Measurements from ENCODE around the gene PHF2.
A peak's percentile ranks its signal among the peaks of the same experiment; 100 is the strongest.

PHF2 gene

DNA sequence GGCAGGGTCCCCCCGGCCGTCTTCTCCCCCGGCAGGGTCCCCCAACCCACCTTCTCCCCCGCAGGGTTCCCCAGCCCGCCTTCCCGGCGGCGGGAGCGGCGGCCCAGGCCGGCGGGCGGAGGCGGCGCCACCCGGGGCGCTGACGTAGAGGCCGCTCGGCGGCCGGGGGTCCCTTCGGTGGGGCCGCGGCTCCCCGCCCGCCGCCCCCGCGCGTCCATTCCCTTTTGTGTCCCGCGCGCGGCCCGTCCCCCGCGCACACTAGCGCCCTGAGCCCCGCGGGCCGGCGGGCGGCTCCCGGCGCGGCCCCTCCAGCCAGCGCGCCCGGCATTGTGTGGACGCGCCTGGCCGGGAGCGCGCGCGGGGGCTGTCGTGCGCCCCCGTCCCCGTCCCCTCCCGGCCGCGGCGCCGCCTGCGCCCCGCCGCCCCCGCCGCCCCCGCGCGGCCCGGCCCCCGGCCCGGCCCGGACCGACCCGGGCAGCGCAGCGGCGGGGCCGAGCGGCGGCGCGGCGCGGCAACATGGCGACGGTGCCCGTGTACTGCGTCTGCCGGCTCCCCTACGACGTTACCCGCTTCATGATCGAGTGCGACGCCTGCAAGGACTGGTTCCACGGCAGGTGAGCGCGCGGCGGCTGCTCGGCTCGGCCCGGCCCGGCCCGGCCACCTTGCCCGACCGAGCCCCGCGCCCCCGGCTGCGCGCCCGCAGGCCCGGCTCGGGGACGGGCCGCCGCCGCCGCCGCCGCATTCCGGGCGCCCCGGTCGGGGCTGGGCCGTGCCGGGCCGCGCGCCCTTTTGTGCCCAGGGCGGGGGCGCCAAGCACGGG lies at the start of gene PHF2:
Gene PHF2, plus strand, starts transcription at position 327 of the 820 bp plus-strand sequence. Its CDS starts 190 bp downstream, at position 517.
- peak; percentile 70 for DNase-seq

- DNase-seq = no peak
Observed at GRCh38 chr9:93531374-93531773, 45.0 kb upstream of the PHF2 start.

DNA sequence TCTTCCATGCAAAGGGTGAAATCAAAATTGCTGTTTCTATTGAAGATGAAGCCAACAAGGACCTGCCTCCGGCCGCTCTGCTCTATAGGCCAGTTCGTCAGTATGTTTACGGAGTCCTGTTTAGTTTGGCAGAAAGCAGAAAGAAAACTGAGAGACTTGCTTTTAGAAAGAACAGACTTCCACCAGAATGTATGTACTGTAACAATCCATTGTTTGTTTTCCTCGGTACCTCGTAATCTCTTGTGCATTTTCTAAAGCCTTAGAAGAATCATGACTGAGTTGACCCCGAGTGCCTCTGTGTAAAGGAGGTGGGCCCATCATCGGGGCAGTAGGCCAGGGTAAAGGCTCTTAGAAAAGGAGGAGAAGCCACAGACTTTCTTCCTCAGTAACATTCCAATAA lies 44.2 kb upstream of the PHF2 start:
- no peak for DNase-seq

DNA sequence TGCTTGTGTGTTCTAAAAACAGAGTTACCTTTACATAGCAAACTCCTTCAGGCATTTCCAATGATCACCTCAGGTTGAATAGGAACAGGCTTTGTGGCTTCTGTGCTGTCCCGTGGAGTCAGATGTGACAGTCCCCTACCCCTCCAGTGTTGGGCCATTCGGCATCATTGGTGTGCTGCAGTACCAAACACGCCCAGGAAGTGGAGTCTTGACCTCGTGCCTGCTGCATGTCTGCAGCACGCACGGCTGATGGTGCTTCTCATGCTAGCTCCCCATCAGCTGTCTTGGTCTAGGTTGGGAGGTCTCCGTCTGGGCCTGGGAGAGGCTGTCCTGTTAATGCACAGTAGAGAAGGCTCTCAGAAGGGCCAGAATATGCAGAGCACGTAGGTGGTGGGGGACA lies 42.5 kb upstream of the PHF2 start:
- DNase-seq = no peak

DNA sequence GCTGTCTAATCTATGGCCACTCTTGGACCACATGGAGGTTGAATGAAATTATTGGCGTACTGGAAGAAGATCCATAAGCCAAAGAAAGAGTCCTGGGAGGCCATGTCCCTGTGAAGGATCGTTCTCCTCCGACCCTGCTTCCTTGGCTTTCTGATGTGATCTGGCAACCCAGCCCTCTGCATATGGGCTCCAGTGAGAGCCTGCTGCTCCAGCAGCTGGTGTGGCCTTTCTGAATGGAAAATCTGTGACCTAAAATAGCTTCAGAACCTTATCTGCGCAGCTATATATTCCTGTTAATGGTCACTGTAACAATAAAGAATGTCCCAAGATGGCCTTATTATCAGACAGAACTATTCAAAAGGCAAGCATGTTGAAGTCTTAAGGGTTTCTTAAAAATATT lies 40.2 kb upstream of the PHF2 start:
- DNase-seq = no peak

GRCh38 chr9:93536874-93537273 lies 39.5 kb upstream of the PHF2 start:
- no peak for DNase-seq

DNA sequence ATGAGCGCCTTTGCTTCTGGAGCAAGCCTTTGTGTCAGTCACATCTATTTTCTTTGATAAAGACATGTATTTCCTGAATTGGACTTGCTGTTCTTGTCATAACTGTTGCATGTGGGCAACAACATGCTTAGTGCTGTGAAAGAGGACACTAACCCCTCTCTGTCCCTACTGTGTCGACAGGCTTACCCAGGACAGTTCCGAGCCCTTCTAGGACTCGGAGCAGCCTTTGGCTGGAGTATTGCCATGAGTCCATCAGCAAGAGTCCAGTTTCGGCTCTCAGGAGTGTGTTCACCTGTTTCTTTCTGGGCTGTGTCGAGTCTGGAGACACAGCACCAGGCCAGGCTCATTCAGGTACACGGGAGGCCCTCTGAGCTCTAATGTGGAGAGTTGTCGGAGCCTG lies 36.1 kb upstream of the PHF2 start:
- DNase-seq = no peak

- no peak for DNase-seq
Observed at GRCh38 chr9:93541005-93541404, 35.4 kb upstream of the PHF2 start.

- DNase-seq = no peak
Observed at GRCh38 chr9:93541581-93542349, 34.6 kb upstream of the PHF2 start.

GRCh38 chr9:93543117-93543516 lies 33.3 kb upstream of the PHF2 start:
- no peak for DNase-seq

DNA sequence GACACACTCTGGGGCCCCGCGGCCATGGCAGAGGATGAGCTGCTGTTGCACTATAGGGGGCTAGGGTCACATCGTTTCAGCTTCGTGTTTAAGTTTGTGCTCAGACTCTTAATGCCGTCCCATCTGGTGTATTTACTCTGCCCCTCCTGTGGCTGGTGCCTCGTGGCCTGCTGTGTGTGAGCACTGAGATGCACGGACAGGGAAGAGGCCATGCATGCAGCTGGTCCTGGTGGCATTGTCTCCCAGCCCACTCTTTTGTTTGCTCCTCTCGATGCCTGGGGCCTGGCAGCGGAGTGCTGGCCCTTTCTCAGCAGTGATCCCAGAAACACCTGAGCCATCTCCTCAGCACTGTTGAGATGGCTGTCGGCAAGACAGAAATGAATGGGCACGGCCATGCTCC lies 30.0 kb upstream of the PHF2 start:
- DNase-seq = no peak

DNA sequence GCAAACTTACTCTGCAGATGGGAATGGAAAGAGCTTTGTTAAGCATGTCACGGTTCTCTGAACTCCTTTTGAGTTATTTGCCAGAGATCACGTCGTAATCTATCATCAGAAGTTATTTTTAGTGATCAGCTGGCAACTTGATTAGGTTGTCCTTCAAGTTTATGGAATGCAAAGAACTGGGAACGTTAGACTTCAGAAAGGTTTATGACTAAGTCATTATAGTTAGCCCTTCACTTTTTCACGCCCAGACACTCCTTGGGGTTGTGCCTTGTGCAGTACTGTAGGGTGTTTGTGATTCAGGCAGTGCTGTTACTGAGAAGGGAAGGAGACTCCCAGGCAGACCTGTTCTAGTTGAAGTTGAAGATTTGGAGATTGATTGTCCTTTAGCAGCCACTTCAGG lies 26.8 kb upstream of the PHF2 start:
- DNase-seq = no peak

DNA sequence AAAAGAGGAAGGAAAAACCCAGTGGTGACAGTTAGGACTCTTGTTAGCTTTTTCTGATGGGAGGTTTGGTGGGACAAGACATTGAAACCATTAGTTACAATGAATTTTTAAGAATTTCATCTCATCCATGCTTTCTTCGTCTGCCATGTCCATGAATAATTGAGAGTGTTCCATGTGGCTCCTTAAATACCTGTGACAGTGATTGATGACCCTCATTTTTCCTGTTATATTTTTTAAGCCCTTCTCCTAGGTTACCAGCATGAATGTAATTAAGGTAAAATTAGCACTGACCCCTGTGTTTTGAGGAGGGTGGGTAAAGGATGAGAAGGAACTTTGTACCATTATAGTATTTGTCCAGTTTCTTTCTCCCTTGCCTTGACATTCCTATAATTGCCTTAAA lies 23.5 kb upstream of the PHF2 start:
- DNase-seq = no peak

- no peak for DNase-seq
Observed at GRCh38 chr9:93555370-93555769, 21.0 kb upstream of the PHF2 start.

DNA sequence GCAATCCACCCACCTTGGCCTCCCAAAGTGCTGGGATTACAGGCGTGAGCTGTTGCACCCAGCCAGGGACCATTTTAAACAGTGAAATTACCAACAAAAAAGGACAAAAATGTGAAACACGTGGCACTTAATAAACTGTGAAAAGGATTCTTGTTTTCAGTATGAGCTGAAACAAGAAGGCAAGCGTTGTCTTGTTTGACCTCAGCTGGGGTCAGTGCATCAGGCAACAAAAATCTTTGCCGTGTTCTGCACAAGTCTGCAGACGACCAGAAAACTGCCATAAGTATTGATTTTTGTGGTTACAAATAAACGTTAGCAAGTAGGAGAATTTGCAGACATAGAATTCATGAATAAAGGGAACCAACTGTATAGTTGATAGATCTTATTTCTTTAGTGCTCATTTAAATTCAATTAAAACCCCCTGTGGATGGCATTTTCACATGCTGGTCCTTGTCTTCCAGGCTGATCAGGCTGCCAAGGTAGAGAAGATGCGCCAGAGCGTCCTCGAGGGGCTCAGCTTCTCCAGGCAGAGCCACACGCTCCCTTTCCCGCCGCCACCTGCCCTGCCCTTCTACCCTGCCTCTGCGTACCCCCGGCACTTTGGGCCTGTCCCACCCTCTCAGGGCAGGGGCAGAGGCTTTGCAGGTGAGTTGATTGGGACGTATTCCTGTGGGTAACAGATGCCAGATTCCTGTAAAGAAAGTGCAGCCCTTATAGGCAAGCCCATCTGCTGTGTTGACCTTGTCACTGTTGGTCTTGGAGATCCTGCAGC lies 18.8 kb upstream of the PHF2 start:
- DNase-seq = peak; percentile 52

- peak; percentile 47 for DNase-seq
Observed at GRCh38 chr9:93558503-93558902, 17.9 kb upstream of the PHF2 start.

- DNase-seq = no peak
Observed at GRCh38 chr9:93560991-93561390, 15.4 kb upstream of the PHF2 start.

DNA sequence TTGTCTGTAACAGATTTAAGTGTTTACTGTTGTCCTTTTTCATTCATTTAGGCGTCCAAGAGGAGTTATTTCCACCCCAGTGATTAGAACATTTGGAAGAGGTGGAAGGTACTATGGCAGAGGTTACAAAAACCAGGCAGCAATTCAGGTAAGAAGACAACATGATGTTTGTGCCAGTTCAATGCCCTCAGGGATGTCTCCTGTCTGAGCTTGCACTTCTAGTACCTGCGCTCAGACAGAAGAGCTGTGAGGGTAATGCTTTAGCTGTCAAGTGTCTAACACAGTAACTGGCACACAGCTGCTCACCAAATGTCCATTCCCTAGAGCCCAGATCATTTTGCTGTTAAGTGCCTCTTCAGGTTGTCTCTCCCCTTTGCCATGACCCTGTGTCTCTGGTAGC lies 14.2 kb upstream of the PHF2 start:
- DNase-seq = peak; percentile 33

DNA sequence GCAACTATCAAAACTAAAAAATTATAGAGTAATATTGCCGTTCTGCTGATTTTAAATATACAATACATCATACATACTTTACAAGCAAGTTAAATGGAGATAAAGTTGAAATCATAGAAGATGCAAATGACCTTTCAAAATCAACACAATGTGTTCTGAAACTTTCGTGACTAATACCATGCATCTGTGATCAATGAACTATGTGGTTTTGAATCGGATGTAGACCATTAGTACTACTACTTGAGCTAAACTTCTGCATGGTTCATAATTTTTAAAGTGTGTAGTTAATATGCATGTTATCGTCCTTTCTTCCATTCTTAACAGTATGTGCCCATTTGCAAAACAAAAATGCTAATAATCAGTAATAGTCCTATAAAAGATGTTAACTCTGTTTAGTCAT lies 11.3 kb upstream of the PHF2 start:
- no peak for DNase-seq

DNA sequence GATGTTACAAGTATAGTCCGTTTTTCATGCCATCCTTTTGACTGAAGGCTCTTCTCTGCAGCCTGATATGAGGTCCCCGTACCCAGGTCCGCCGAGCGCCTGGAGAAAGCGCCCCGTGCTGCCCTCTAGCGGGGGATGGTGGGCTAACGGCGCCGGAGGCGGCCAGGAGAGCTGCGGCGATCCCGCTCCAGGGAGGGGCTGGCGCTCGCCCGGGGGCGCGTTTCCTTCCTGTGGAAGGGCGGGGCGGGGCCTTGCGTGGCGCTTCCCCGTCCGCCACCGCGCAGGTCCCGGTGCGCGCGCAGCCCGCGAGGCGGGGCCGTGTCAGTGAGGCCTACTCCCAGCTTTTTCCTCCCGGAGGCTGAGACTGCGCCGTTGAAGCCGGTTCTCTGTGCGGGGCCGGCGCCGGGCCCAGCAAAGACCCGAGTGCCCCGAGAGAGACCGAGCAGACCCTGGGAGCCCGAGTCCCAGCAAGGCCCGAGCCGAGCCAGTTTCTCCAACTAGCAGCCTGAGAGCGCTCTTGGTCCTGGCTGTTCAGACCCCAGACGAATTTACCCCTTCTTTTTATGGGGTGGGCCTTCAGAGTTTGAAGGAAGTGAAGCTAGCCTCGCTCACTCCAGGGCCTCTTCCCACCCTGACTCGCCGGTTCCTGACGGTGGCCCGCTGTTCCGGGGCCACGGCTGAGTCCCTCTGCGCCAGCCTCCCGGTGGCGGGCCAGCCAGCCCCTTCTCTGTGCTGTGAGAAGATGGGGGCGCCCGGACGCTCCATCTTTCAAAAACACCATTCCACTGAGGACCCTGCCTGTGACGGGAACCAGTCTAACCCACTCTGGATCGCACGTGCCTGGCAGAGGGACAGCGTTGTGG lies 9.7 kb upstream of the PHF2 start:
- peak; percentile 100 for DNase-seq

DNA sequence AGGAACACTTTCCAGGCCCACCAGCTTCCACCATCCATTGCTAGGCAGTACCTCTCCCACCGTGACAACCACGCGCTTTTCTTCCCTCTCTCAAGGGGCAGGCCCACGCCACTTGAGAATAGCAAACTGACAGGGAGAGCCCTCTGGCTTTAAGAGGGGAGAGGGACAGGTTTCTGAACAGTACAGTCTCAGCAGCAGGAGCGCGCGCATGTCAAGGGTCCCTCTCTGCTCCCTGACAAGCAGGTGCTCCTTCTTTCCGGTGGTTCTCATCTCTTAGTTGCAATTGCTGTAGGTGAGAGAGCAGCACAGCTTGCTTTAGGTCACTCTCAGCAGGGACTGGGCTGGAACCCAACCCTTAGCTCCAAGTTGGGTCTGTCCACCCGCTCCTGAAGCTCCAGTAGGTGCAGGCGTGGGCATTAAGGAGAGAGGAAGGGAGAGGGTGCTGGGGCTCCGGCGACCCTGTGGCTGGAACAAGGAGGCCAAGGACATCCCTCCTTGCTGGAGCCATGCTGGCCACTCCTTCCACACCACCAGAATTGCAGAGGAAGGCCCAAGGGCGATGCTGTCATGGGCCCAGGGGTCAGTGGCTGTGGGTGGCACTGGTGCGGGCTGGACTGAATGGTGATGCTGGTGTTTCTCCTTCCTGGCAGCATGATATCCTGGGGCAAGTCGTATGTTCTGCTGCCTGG lies 9.0 kb upstream of the PHF2 start:
- DNase-seq = no peak

- peak; percentile 49 for DNase-seq
Observed at GRCh38 chr9:93568169-93568568, 8.2 kb upstream of the PHF2 start.

Measured in activated CD8-positive, alpha-beta memory T cell treated with anti-CD3 and anti-CD28 coated beads for 24 hours (primary cell).